HG02642 (cell line): ENCODE results near the gene ARHGEF3.
A peak's percentile ranks its signal among the peaks of the same experiment; 100 is the strongest.

Experiments used
- ATAC-seq: cut with Tn5 transposase; IDR thresholded peaks from one replicate; pipeline ENCODE4 v1.9.1; 2021; ENCODE audit warnings: mild to moderate bottlenecking; ENCODE audit not compliant: unreplicated experiment, poor library complexity

Gene ARHGEF3

GRCh38 chr3:56799251-56799882, 2.4 kb downstream of the ARHGEF3 start:
- no peak for ATAC-seq

- no peak for ATAC-seq
Observed at GRCh38 chr3:56796996-56797395, 4.8 kb downstream of the ARHGEF3 start.

- ATAC-seq: no peak
Observed at GRCh38 chr3:56796202-56796601, 5.5 kb downstream of the ARHGEF3 start.

- no peak for ATAC-seq
Observed at GRCh38 chr3:56795829-56796185, 5.9 kb downstream of the ARHGEF3 start.

DNA sequence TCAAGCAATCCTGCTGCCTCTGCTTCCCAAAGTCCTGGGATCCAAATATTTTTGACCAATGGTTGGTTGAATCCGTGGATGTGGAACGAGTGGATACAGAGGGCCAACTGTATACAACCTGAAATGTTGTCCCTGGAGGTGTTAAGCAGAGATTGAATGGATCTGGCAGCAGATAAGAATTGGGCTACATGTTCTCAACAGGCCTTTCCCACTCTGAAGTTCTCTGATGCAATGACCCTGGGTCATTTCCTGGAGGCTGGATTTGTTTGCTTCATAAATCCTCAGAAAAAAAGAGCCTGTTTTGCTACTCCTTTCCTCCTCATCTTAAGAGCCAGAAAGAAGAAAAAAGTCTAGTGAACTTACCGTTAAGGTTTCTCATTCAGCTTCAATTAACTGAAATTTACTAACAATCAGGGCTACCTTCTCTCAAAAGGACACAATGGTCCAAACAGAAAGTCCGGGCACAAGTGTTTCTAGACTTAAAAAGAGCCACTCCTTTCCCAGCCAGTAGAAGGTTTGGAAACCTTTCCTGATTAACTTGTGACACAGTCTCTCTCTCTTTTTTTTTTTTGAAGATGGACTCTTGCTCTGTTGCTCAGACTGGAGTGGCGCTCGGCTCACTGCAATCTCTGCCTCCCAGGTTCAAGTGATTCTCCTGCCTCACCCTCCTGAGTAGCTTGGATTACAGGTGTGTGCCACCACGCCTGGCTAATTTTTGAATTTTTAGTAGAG, 6.5 kb downstream of the ARHGEF3 start:
- ATAC-seq: no peak

DNA sequence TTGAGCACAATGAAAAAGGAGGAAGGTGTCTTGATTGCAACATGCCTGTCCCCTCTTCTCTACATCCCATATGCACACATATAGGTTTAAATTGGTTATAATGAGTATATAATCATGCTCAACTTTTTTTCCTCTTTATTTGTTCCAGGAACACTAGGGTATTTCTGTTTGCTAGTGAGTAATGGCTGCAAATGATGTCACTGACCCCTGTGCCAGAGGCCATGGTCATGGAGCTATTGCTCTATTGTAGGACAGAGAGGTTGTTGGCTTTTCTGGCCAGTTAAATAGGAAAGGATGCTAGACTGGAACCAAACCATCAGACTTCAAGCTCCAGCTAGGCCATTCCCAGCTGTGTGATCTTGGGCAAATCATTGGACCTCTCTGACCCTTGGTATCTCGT, 9.6 kb downstream of the ARHGEF3 start:
- no peak for ATAC-seq

DNA sequence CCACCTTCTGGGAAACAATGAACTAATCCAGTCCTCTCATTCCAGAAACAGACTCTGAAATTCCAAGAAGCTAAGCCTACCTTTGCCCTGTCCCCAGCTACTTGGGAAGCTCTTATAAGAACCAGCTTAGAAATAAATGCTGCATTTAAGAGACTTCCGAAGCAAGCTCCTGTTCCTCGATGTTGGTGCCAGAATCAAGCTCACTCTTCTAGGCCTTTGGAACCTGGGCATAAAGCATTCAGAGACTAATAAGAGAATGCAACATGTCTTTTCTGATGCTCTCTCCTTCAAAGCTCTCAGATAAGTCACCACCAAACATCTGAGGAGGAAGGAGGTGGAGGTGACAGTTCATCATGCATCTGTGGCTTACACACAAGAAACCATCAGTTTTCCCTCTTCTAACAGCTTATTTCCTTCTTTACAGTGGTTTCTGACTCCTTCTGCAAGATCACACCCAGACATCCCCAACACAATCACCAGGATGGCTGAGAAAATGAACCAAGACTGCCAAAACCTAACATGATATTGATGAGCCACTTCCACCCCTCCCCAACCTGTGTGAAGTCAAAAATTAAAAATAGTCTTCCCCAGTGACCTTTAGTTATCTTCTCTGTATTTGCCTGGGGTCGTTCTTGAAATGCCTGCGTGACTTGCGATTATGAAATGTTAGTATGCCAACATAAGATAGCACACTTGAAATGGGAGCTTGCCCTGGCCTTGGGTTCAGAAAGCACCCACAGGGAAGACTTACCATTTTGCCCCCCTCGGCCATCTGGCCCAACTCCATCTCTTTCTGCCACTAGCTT, 11.5 kb downstream of the ARHGEF3 start:
- no peak for ATAC-seq

- ATAC-seq: no peak
Observed at GRCh38 chr3:56789076-56789475, 12.7 kb downstream of the ARHGEF3 start.

DNA sequence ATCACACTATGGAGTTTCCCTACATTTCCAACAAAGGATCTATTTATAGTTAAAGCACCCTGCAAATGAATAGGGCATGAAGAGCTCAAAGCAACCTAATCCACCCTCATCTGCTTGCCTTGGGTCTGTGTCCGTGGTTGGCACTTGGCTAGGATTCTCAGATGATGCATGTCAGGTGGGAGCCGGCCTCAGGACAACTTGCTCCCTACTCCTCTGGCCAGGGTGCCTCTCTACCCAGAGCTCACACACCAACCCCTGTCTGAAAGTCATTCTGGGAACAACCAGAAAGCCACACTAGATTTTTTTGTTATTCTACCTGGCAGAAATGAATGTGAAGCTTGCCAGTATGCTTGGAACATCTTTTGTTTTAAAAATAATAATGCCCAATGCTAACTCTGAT, 13.2 kb downstream of the ARHGEF3 start:
- ATAC-seq: no peak

GRCh38 chr3:56787784-56788256, 13.9 kb downstream of the ARHGEF3 start:
- ATAC-seq: no peak

DNA sequence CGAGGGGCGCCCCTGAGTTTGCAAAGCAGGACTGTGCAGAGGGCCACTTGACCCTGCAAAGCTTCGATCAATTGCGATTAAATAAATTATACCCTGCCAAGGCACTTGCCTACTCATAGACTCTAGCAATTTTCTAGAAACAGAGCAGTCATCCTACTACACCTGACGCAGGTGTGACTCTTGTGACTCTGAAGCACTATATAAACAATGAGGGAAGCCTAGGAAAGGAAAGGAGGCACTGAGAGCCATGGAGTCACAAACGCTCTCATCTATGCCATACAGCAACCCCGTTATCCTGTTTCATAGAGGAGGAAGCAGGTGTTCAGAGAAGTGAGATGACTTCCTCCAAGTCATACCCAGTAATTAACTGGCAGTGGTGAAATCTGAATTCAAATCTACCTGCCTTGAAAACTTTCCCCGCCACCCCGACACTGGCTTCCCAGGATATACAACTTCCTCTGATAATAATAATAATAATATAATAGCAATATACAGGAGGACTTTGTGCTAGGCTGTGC, 14.4 kb downstream of the ARHGEF3 start:
- no peak for ATAC-seq

DNA sequence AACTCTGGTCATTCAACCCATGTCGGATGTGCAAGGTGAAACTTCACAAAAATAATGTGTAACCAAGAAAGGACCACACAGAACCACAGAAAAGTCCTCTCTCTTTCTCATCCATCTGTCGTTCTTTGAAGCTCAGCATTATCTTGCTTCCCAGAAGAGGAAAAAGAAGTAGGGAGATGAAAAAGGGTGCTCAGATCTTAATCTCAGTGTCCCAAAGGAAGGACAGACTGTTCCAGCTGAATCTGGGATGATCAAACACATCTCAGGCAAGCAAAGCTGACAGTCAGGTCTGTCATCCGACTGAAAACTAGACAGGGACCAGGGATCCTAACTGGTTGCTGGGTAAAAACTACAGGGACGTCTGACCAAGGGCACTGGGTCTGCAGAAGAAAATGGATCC, 16.2 kb downstream of the ARHGEF3 start:
- no peak for ATAC-seq

DNA sequence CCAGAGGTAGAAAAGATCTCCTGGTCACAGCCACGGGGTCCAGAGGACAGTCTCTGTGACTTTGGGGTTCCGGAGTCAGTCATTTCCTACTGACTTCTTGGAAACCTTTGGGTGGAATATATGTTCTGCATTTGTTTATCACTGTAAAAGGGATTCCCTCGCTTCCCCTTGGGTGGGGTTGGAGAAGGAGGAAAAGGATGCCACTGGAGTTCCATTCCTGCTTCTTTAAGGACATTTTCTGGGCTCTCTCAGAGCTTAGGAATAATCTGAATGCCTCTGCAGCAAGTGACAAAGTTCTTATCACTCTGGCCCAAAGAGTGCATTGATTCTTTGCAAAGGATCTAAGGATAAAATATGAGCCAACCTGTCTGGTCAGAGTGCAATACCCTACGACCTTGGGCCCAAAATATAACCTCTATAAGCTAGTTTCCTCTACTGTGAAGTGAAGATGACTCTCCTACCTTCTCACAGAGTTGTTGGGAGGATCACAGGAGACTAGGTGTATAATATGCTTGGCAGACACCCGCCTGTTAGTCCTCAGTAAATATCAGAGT, 17.2 kb downstream of the ARHGEF3 start:
- no peak for ATAC-seq

- ATAC-seq: peak; percentile 96
Observed at GRCh38 chr3:56783644-56784447, 17.9 kb downstream of the ARHGEF3 start.

GRCh38 chr3:56782906-56783305, 18.8 kb downstream of the ARHGEF3 start:
- no peak for ATAC-seq

GRCh38 chr3:56782215-56782614, 19.5 kb downstream of the ARHGEF3 start:
- no peak for ATAC-seq

- no peak for ATAC-seq
Observed at GRCh38 chr3:56781762-56782161, 20.0 kb downstream of the ARHGEF3 start.

GRCh38 chr3:56780936-56781335, 20.8 kb downstream of the ARHGEF3 start:
- no peak for ATAC-seq

DNA sequence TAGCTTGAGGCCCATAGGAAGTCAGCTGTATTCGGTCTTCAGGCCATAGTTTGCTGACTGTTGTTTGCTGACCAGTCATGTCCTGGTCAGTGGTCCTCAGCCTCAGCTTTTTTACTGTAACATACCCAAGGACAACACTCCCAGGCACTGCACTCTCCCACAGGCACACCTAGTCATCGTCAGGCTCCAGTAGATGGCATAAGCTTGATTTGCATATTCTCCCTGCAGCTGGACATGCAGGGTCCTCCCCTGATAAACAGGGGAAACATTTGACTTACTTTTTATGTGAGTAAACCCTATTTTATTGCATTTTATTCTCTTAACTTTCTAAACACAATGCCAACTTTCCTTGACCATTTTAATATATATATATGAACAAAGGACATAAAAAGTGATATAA, 22.9 kb downstream of the ARHGEF3 start:
- no peak for ATAC-seq

GRCh38 chr3:56776556-56776950, 25.2 kb downstream of the ARHGEF3 start:
- ATAC-seq: no peak
